Caco-2 (cell line): ENCODE data around the gene SLC35F6. TPM values are rescaled to one million over a fixed set of nuclear protein-coding genes. Genes with fewer than 3 reads are reported as not detected.

Source experiments
- BruUV-seq: library from RNA; stranded (reverse); fragments of 400-500 nt; replicated peaks from 2 replicates; lab custom pipeline; 2021; lab: Mats Ljungman, UMichigan
- CTCF ChIA-PET: fragments of 300-600 bp; sonication (Branson Sonifier 250); formaldehyde crosslinking; loops from one replicate; lab custom pipeline; 2022; ENCODE audit warnings: antibody characterized with exemption; lab: Charles Lee
- POLR2A ChIA-PET: fragments of 300-600 bp; sonication (Branson Sonifier 250); formaldehyde crosslinking; loops from one replicate; lab custom pipeline; 2022; ENCODE audit warnings: antibody characterized with exemption; lab: Charles Lee
- DNase-seq, 2 experiments: peaks; one replicate each; pipeline versions ENCODE4 v3.0.0 to v3.0.0-alpha.2; 2020 to 2022
- H3K27me3 ChIP-seq: replicated peaks from 2 replicates; pipeline ENCODE4 v1.6.0; 2011; ENCODE audit warnings: low read length; ENCODE audit not compliant: control insufficient read depth, insufficient read depth
- H3K36me3 ChIP-seq: 2 replicates; pipeline ENCODE4 v1.5.1; 2011; ENCODE audit warnings: low read length; ENCODE audit not compliant: control insufficient read depth, insufficient read depth
- H3K4me1 ChIP-seq: fragments of 250-450 bp; sonication (Bioruptor Pico); 2 replicates; pipeline ENCODE4 v1.5.1; 2020; ENCODE audit warnings: mild to moderate bottlenecking
- H3K4me3 ChIP-seq: 2 replicates; pipeline ENCODE4 v1.5.1; 2011; ENCODE audit warnings: low read depth, mild to moderate bottlenecking, control low read depth, low read length
- H3K9me3 ChIP-seq: fragments of 250-450 bp; sonication (Bioruptor Pico); 2 replicates; pipeline ENCODE4 v1.5.1; 2020; ENCODE audit warnings: mild to moderate bottlenecking, moderate library complexity
- H3K27ac Mint-ChIP-seq: one replicate; pipeline ENCODE4 v1.8.0; 2022; ENCODE audit warnings: mixed read lengths; ENCODE audit not compliant: unreplicated experiment
- H3K27me3 Mint-ChIP-seq: one replicate; pipeline ENCODE4 v1.8.0; 2022; ENCODE audit warnings: mixed read lengths; ENCODE audit not compliant: insufficient read depth, unreplicated experiment
- H3K36me3 Mint-ChIP-seq: one replicate; pipeline ENCODE4 v1.8.0; 2022; ENCODE audit warnings: mild to moderate bottlenecking, mixed read lengths; ENCODE audit not compliant: insufficient read depth, unreplicated experiment
- H3K4me1 Mint-ChIP-seq: one replicate; pipeline ENCODE4 v1.8.0; 2022; ENCODE audit warnings: low read depth, mixed read lengths; ENCODE audit not compliant: unreplicated experiment
- H3K4me3 Mint-ChIP-seq: one replicate; pipeline ENCODE4 v1.8.0; 2022; ENCODE audit warnings: mild to moderate bottlenecking, moderate library complexity, mixed read lengths; ENCODE audit not compliant: unreplicated experiment
- H3K9me3 Mint-ChIP-seq: one replicate; pipeline ENCODE4 v1.8.0; 2022; ENCODE audit warnings: mixed read lengths; ENCODE audit not compliant: unreplicated experiment
- CTCF ChIP-seq, 2 experiments: fragments of 200-600 bp in 1 of 2; IDR thresholded peaks; 1 replicate in 1 of 2; 2 replicates in 1 of 2; pipeline versions ENCODE4 v1.5.1 to v1.8.0; 2011 to 2022; ENCODE audit warnings: antibody characterized with exemption in 1 of 2, control low read depth in 1 of 2, inconsistent platforms in 1 of 2, low read depth in 1 of 2, low read length in 1 of 2, mild to moderate bottlenecking in 1 of 2, moderate library complexity in 1 of 2; ENCODE audit not compliant: insufficient read depth in 1 of 2, severe bottlenecking in 1 of 2, unreplicated experiment in 1 of 2
- intact Hi-C: fragments of 100-400 bp; cut with micrococcal nuclease; formaldehyde crosslinking; loops from one replicate; pipeline ENCODE4 v1.10.0; 2022; ENCODE audit not compliant: unreplicated experiment
- total RNA-seq: library from RNA; stranded (reverse); gene quantifications from 2 replicates; pipeline ENCODE4 v1.2.3, GENCODE V29; 2022

The SLC35F6 gene
- total RNA-seq, 1 experiment from 2014 or later: 45.7 TPM

- Histone ChIP-seq H3K4me3 (no peak overlapping the region), H3K27me3 (no peaks in the 10 kb centered on the region), H3K4me1 (peaks cover 25% of the 10 kb centered on the region), H3K36me3 (no peaks in the 10 kb centered on the region), H3K9me3 (no peaks in the 10 kb centered on the region)
- CTCF ChIA-PET: no interaction called here
- no peak overlapping the region for H3K4me3 Mint-ChIP-seq
- peaks cover 19% of the 10 kb centered on the region for H3K36me3 Mint-ChIP-seq
- no peak for TF ChIP-seq CTCF (IDR thresholded peaks at IDR 0.05; ENCODE audit: insufficient read depth in 1 of 2, low read depth in 1 of 2, low read length in 1 of 2, severe bottlenecking in 1 of 2, unreplicated experiment in 1 of 2)
- DNase-seq: no peak
- BruUV-seq: no TSS peak
- H3K4me1 Mint-ChIP-seq: peaks cover 29% of the 10 kb centered on the region
- no peaks in the 10 kb centered on the region for H3K27me3 Mint-ChIP-seq
- POLR2A ChIA-PET: no interaction called here
- H3K27ac Mint-ChIP-seq: no peak overlapping the region
- intact Hi-C loops: no loop called here
- H3K9me3 Mint-ChIP-seq: no peaks in the 10 kb centered on the region
These were observed 3.0 kb downstream of the SLC35F6 start for GRCh38 chr2:26767129-26767528.

GRCh38 chr2:26767894-26768487, 3.9 kb downstream of the SLC35F6 start:
- ChIA-PET CTCF (interaction anchor here (0.6 kb wide), 1 partner anchor 468 kb away, joined by 4 read pairs; no protein-coding TSS in a partner anchor), POLR2A (no interaction called here)
- Mint-ChIP-seq H3K36me3 (peaks cover 19% of the 10 kb centered on the region), H3K9me3 (no peaks in the 10 kb centered on the region), H3K27ac (no peak overlapping the region), H3K27me3 (no peaks in the 10 kb centered on the region), H3K4me1 (peaks cover 33% of the 10 kb centered on the region), H3K4me3 (no peak overlapping the region)
- Histone ChIP-seq H3K9me3 (no peaks in the 10 kb centered on the region), H3K36me3 (no peaks in the 10 kb centered on the region), H3K4me1 (peaks cover 26% of the 10 kb centered on the region), H3K27me3 (no peaks in the 10 kb centered on the region), H3K4me3 (no peak overlapping the region)
- intact Hi-C loops: no loop called here
- no peak for TF ChIP-seq CTCF (IDR thresholded peaks at IDR 0.05; ENCODE audit: insufficient read depth in 1 of 2, low read depth in 1 of 2, low read length in 1 of 2, severe bottlenecking in 1 of 2, unreplicated experiment in 1 of 2)
- BruUV-seq: no TSS peak
- DNase-seq: no peak

DNA sequence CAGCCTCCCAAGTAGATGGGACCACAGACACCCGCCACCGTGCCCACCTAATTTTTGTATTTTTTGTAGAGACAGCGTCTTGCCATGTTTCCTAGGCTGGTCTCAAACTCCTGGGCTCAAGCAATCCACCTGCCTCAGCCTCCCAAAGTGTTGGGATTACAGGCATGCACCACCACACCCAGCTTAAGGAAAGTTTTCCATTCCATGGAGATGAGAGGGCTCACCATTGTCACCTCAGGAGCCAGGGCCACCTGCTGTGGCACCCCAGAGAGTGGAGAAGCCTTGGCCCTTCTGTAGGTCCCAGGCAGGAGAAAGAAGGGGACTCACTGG, 4.6 kb downstream of the SLC35F6 start:
- H3K4me1 ChIP-seq: peaks cover 19% of the 10 kb centered on the region
- no peaks in the 10 kb centered on the region for H3K9me3 ChIP-seq
- peaks cover 26% of the 10 kb centered on the region for H3K4me1 Mint-ChIP-seq
- peak overlapping the region; percentile 57 for H3K27ac Mint-ChIP-seq
- CTCF ChIA-PET: no interaction called here
- intact Hi-C loops: no loop called here
- TF ChIP-seq CTCF (IDR thresholded peaks at IDR 0.05; ENCODE audit: insufficient read depth in 1 of 2, low read depth in 1 of 2, low read length in 1 of 2, severe bottlenecking in 1 of 2, unreplicated experiment in 1 of 2): no peak
- DNase-seq: no peak
- H3K27me3 Mint-ChIP-seq: no peaks in the 10 kb centered on the region
- no peak overlapping the region for H3K4me3 Mint-ChIP-seq
- POLR2A ChIA-PET: no interaction called here
- H3K36me3 ChIP-seq: no peaks in the 10 kb centered on the region
- H3K27me3 ChIP-seq: no peaks in the 10 kb centered on the region
- H3K4me3 ChIP-seq: no peak overlapping the region
- peaks cover 14% of the 10 kb centered on the region for H3K36me3 Mint-ChIP-seq
- no TSS peak for BruUV-seq
- no peaks in the 10 kb centered on the region for H3K9me3 Mint-ChIP-seq
